Mononuclear cell (primary cell): Measurements from ENCODE around the gene C14orf119. TPM values are rescaled to one million over a fixed set of nuclear protein-coding genes. Genes with fewer than 3 reads are reported as not detected.
A peak's percentile ranks its signal among the peaks of the same experiment; 100 is the strongest.

Experiments used
- H3K27me3 ChIP-seq: 2 replicates; pipeline ENCODE4 v1.6.0; 2011; ENCODE audit warnings: low read length, control low read depth; ENCODE audit not compliant: insufficient read depth
- H3K4me1 ChIP-seq: 2 replicates; pipeline ENCODE4 v1.5.1; 2011; ENCODE audit warnings: mild to moderate bottlenecking, low read length, control low read depth; ENCODE audit not compliant: insufficient read depth
- H3K4me3 ChIP-seq: 2 replicates; pipeline ENCODE4 v1.5.1; 2011; ENCODE audit warnings: mild to moderate bottlenecking, low read length, moderate library complexity
- H3K9me3 ChIP-seq: 2 replicates; pipeline ENCODE4 v1.5.1; 2011; ENCODE audit warnings: low read depth, mild to moderate bottlenecking, control low read depth, low read length
- total RNA-seq: library from RNA; depleted of rRNA; stranded (reverse); fragments of >200 nt; gene quantifications from one replicate; pipeline ENCODE4 v1.2.3, GENCODE V29; 2012

Gene C14orf119
- total RNA-seq, 1 donor: 5.2 TPM

- Histone ChIP-seq H3K27me3 (no peaks in the 10 kb centered on the region), H3K4me1 (peaks cover 20% of the 10 kb centered on the region), H3K9me3 (no peaks in the 10 kb centered on the region), H3K4me3 (peak within 1 kb of the TSS; percentile 47)
These were observed 38.1 kb upstream of the C14orf119 start, which contains the start of gene CDH24 for GRCh38 chr14:23056956-23057756. TSS of gene CDH24 (minus strand) at chr14:23057520. CDS start at chr14:23055733, 1,787 bp downstream.

- Histone ChIP-seq H3K4me3 (peak overlapping the region; percentile 47), H3K9me3 (no peaks in the 10 kb centered on the region), H3K4me1 (peaks cover 20% of the 10 kb centered on the region)
These were observed 37.3 kb upstream of the C14orf119 start for GRCh38 chr14:23057757-23058653.

GRCh38 chr14:23058654-23059504, 36.4 kb upstream of the C14orf119 start:
- Histone ChIP-seq H3K9me3 (no peaks in the 10 kb centered on the region), H3K4me3 (no peak overlapping the region), H3K4me1 (peaks cover 20% of the 10 kb centered on the region), H3K27me3 (no peaks in the 10 kb centered on the region)

More at GRCh38 chr14:23057757-23058653, 37.3 kb upstream of the C14orf119 start:
- H3K27me3 ChIP-seq: no peaks in the 10 kb centered on the region

GRCh38 chr14:23060536-23061260, 34.6 kb upstream of the C14orf119 start:
- H3K4me3 ChIP-seq: no peak overlapping the region
- peaks cover 20% of the 10 kb centered on the region for H3K4me1 ChIP-seq
- no peaks in the 10 kb centered on the region for H3K9me3 ChIP-seq
- no peaks in the 10 kb centered on the region for H3K27me3 ChIP-seq

- Histone ChIP-seq H3K4me1 (peaks cover 10% of the 10 kb centered on the region), H3K9me3 (no peaks in the 10 kb centered on the region), H3K4me3 (no peak overlapping the region), H3K27me3 (no peaks in the 10 kb centered on the region)
These were observed 33.3 kb upstream of the C14orf119 start for GRCh38 chr14:23062002-23062401.

GRCh38 chr14:23063601-23064000, 31.7 kb upstream of the C14orf119 start:
- peaks cover 4% of the 10 kb centered on the region for H3K4me1 ChIP-seq
- no peak overlapping the region for H3K4me3 ChIP-seq
- H3K27me3 ChIP-seq: no peaks in the 10 kb centered on the region
- no peaks in the 10 kb centered on the region for H3K9me3 ChIP-seq

GRCh38 chr14:23066368-23066767, 28.9 kb upstream of the C14orf119 start:
- no peaks in the 10 kb centered on the region for H3K9me3 ChIP-seq
- peaks cover 28% of the 10 kb centered on the region for H3K4me1 ChIP-seq
- H3K4me3 ChIP-seq: no peak overlapping the region
- H3K27me3 ChIP-seq: no peaks in the 10 kb centered on the region

GRCh38 chr14:23066855-23067744, 28.2 kb upstream of the C14orf119 start:
- Histone ChIP-seq H3K4me3 (no peak overlapping the region), H3K9me3 (no peaks in the 10 kb centered on the region), H3K27me3 (no peaks in the 10 kb centered on the region), H3K4me1 (peaks cover 35% of the 10 kb centered on the region)

- peaks cover 38% of the 10 kb centered on the region for H3K4me1 ChIP-seq
- no peak overlapping the region for H3K4me3 ChIP-seq
- H3K27me3 ChIP-seq: no peaks in the 10 kb centered on the region
- H3K9me3 ChIP-seq: no peaks in the 10 kb centered on the region
These were observed 27.2 kb upstream of the C14orf119 start for GRCh38 chr14:23067847-23068788.

GRCh38 chr14:23068789-23069412, 26.4 kb upstream of the C14orf119 start:
- H3K4me3 ChIP-seq: no peak overlapping the region
- H3K27me3 ChIP-seq: no peaks in the 10 kb centered on the region
- H3K4me1 ChIP-seq: peaks cover 38% of the 10 kb centered on the region
- no peaks in the 10 kb centered on the region for H3K9me3 ChIP-seq

GRCh38 chr14:23069413-23069806, 25.9 kb upstream of the C14orf119 start:
- Histone ChIP-seq H3K4me3 (no peak overlapping the region), H3K9me3 (no peaks in the 10 kb centered on the region), H3K27me3 (no peaks in the 10 kb centered on the region)

More at GRCh38 chr14:23069413-23069806, 25.9 kb upstream of the C14orf119 start:
- H3K4me1 ChIP-seq: peaks cover 38% of the 10 kb centered on the region
